ENCODE data around the gene ETNK2. TPM values are rescaled to one million over a fixed set of nuclear protein-coding genes. Genes with fewer than 3 reads are reported as not detected.

Gene ETNK2
- total RNA-seq, 2 donors from 2014 or later, result 4.0 to 15.8 TPM

DNA sequence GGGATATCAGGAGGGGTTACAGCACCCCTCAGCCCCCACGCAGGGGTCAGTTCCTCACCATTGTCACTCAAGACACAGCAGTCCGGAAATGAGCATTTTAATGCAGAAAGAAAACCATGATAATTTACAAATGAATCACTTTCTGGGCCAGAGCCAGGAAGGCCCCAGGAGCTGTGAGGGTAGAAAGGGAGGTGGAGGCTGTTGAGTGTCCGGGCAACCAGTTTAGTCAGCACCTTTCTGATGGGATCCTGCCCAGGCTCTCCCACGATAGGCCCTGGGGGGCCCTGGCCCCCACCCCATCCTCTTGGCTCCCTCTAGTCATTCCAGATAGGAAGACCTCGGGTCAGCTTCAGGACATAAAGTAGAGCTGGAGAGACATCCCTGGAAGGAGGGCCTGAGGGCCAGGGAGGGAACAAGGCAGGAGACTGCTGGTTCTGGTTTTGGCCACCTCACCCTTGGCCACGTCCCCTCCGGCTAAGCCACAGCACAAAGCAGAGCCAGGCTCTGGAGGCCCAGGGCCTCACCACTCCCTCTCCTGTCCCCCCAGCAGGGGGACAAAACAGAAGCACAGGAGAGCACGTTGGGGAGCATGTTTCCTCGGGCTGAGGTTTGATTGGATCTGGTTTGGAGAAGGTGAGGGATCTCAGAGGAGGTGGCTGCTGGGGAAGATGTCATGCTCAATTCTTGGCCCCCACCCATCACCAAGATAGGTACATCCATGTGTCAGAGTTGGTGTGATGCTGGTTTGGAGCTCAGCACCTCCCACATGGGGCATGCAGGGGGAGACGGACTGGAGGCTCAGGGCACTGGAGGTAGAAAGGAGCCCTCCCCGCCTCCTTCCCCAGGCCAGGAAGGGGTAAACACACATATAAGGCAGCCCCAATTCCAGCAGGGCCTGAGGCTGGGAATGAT, 20.6 kb downstream of the ETNK2 start:
- Histone ChIP-seq H3K9me3 (no peaks in the 10 kb centered on the region), H3K27me3 (no peaks in the 10 kb centered on the region), H3K4me1 (peaks cover 52% of the 10 kb centered on the region), H3K36me3 (replicated peaks in 1 of 2; ENCODE audit: insufficient read depth in 1 of 2, low read depth in 2 of 2) (no peaks in the 10 kb centered on the region), H3K4me3 (no peak overlapping the region), H3K27ac (peak overlapping the region; percentile 88 to 93 (median 92))
- intact Hi-C loops (cut with DNase I), result no loop called here
- TF ChIP-seq, protein P1, sequence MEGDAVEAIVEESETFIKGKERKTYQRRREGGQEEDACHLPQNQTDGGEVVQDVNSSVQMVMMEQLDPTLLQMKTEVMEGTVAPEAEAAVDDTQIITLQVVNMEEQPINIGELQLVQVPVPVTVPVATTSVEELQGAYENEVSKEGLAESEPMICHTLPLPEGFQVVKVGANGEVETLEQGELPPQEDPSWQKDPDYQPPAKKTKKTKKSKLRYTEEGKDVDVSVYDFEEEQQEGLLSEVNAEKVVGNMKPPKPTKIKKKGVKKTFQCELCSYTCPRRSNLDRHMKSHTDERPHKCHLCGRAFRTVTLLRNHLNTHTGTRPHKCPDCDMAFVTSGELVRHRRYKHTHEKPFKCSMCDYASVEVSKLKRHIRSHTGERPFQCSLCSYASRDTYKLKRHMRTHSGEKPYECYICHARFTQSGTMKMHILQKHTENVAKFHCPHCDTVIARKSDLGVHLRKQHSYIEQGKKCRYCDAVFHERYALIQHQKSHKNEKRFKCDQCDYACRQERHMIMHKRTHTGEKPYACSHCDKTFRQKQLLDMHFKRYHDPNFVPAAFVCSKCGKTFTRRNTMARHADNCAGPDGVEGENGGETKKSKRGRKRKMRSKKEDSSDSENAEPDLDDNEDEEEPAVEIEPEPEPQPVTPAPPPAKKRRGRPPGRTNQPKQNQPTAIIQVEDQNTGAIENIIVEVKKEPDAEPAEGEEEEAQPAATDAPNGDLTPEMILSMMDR (IDR thresholded peaks at IDR 0.05), result no peak
- no peak for TF ChIP-seq POLR2A (IDR thresholded peaks at IDR 0.05)
- ATAC-seq (no peak), DNase-seq (peak; percentile 48 to 74 (median 68))
- 41 to 58% methylated on average over 9 to 10 of the region's 11 CpGs for WGBS, 2 donors

DNA sequence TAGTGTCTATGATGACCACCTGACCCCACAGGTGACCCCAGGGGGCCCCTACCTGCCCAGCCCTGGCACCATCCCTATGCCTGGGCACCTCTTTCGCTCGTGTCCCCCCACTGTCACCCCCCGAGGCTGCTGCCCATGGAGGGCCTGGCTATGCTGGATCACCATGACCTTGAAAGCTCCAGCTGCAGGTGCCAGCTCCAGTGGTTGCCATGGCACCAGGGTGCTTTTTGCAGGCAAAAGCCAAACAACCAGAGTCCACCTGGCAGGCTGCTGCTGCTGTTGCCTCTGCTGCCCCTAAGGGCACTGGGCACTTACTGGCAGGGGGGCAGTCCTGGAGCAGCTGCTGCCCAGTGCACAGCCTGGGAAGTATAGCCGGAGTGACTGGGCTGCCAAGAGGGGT, 21.7 kb downstream of the ETNK2 start:
- WGBS, 2 donors, result 17 to 24% methylated on average over 2 to 4 of the region's 4 CpGs
- H3K27me3 ChIP-seq, result no peaks in the 10 kb centered on the region
- peak overlapping the region; percentile 88 to 93 (median 92) for H3K27ac ChIP-seq
- ATAC-seq, result peak; percentile 82
- DNase-seq, result peak; percentile 95 to 98 (median 98)
- peaks cover 52% of the 10 kb centered on the region for H3K4me1 ChIP-seq
- H3K9me3 ChIP-seq, result no peaks in the 10 kb centered on the region
- no peak overlapping the region for H3K4me3 ChIP-seq
- H3K36me3 ChIP-seq (replicated peaks in 1 of 2; ENCODE audit: insufficient read depth in 1 of 2, low read depth in 2 of 2), result peaks cover 0 to 2% of the 10 kb centered on the region in 2 donors
- intact Hi-C loops (cut with DNase I), result no loop called here
- TF ChIP-seq, protein P1 (IDR thresholded peaks at IDR 0.05), result peak in 4 of 7 experiments; percentile 34 to 46 (median 42)
- TF ChIP-seq POLR2A (IDR thresholded peaks at IDR 0.05), result peak in 2 of 3 donors; percentile 46 to 50

DNA sequence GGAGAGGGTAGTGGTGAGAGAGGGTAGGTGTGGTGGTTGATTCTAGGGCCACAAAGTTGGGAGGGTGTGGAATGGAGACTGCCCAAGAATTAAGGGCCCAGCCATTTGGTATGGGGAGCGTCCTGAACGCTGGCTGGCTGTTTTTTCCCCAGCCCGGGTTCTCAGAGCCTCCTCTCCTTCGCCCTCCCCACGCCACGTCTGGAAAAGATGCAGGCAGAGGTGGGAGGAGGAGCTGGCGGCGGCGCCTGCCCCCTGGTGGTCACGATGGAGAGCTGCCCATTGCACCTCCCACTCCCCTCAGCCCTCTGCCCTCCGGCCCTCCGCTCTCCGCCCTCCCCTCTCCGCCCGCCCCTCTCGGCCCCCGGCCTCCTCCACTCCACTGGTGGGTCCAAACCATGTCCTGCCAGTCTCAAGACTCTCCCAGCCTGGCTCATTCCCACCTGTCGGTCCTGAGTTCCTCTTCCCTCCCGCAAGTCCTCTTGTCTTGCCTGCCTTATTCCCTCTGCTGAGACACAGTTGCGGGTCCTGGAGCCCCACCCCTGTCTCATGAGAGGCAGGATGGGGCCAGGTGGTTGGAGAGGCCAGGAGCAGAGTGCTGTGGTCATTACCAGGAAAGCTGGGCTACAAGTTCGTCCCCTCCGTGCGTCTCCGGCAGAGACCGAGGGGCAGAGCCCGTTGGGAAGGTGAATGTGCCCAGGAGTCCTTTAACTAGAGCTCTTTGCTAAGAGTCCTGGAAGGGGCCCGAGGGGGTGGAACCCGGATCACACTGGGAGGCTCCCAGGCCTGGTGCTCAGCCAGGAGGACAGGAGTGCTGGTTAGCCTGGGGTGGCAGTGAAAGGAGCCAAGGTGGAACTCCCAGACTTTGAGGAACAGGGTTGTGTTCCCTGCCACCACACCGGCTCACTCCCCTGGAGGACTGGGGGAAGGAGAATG, 22.6 kb downstream of the ETNK2 start:
- Histone ChIP-seq H3K4me3 (no peak overlapping the region), H3K4me1 (peaks cover 52% of the 10 kb centered on the region), H3K27ac (peak overlapping the region; percentile 88 to 93 (median 92)), H3K36me3 (replicated peaks in 1 of 2; ENCODE audit: insufficient read depth in 1 of 2, low read depth in 2 of 2) (peaks cover 0 to 2% of the 10 kb centered on the region in 2 donors), H3K9me3 (no peaks in the 10 kb centered on the region), H3K27me3 (no peaks in the 10 kb centered on the region)
- WGBS, 2 donors, result 4 to 7% methylated on average over 17 to 28 of the region's 29 CpGs
- intact Hi-C loops (cut with DNase I), result loop anchor here (5.0 kb wide), 1 partner anchor 57 kb away; the partner anchor contains the start of gene SOX13
- TF ChIP-seq, protein P1 (IDR thresholded peaks at IDR 0.05), result peak; percentile 86 to 96 (median 92)
- peak in 2 of 3 donors; percentile 33 to 44 for TF ChIP-seq POLR2A (IDR thresholded peaks at IDR 0.05)
- DNase-seq, result peak; percentile 75 to 82 (median 76)
- ATAC-seq, result peak; percentile 72

DNA sequence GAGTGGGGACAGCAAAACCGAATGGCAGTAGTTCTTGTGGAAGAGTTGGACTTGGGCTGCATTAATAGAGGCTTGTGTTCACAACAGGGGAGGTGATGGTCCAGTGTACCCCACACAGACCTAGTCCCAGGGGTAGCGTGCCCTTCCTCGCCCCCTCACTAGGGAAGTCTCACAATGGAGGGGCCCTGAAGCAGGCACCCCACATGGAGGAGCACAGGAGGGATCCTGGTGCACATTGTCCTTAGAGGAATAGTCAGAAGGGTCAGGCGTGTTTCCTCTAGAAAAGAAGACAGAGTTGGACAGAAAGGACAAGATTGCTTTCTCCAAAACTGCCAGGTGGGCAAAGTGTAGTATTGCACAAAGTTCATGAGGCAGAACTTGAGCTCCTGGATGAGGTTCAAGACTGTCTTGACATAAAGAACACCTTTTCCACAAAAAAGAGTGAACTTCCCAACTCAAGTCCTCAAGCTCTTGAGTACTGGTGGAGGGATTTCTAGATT, 23.3 kb downstream of the ETNK2 start:
- 74 to 79% methylated on average over 4 of the region's 4 CpGs for WGBS, 2 donors

More for the DNA sequence above, 23.3 kb downstream of the ETNK2 start:
- Histone ChIP-seq H3K4me1 (peaks cover 52% of the 10 kb centered on the region), H3K4me3 (no peak overlapping the region), H3K36me3 (replicated peaks in 1 of 2; ENCODE audit: insufficient read depth in 1 of 2, low read depth in 2 of 2) (peaks cover 0 to 5% of the 10 kb centered on the region in 2 donors), H3K9me3 (no peaks in the 10 kb centered on the region), H3K27me3 (no peaks in the 10 kb centered on the region), H3K27ac (peak overlapping the region in 3 of 4 donors; percentile 90 to 93 (median 93))
- TF ChIP-seq POLR2A (IDR thresholded peaks at IDR 0.05), result no peak
- no peak for ATAC-seq
- intact Hi-C loops (cut with DNase I), result loop anchor here (5.0 kb wide), 1 partner anchor 56 kb away; the partner anchor contains the start of gene SOX13
- no peak for DNase-seq

All from body of pancreas (tissue), 4 donors.